Gastrocnemius medialis (tissue), 4 donors: ENCODE data around the gene MACROD2.

Experiments
- POLR2A ChIP-seq, 2 donors: fragments of 450-650 bp; IDR thresholded peaks; one replicate each; pipeline ENCODE4 v1.6.1; 2017; ENCODE audit warnings: antibody characterized with exemption in 2 of 2, mild to moderate bottlenecking in 2 of 2, moderate library complexity in 2 of 2
- TF ChIP-seq, protein P1 (sequence below), 5 experiments: fragments of 450-650 bp in 3 of 5; fragments of 200-600 bp in 2 of 5; sonication (generic) in 2 of 5; IDR thresholded peaks in 4 of 5; conservative IDR thresholded peaks in 1 of 5; 1 replicate in 4 of 5; 2 replicates in 1 of 5; pipeline ENCODE4 v1.5.1; 2016 to 2019; ENCODE audit warnings: antibody characterized with exemption in 5 of 5, mild to moderate bottlenecking in 3 of 5, moderate library complexity in 3 of 5

DNA sequence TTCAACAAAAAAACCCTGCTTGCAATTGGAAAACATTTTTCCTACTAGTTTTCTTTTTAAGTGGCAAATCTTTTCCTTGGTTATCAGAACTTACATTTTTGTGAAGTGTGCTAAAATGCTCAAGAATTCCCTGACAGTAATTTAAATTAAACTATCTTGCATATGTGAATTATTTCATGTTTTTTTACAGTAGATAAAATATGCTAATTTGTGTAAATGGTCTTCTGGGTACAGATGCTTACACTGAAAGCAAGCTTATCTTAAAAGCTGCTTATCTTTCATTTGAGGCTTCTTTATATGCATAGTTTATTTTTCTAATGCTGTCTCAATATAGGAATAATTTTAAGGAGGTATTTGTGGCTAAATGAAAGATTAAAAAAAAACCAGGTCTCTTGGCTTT lies 745.1 kb downstream of the MACROD2 start:
- TF ChIP-seq, protein P1, sequence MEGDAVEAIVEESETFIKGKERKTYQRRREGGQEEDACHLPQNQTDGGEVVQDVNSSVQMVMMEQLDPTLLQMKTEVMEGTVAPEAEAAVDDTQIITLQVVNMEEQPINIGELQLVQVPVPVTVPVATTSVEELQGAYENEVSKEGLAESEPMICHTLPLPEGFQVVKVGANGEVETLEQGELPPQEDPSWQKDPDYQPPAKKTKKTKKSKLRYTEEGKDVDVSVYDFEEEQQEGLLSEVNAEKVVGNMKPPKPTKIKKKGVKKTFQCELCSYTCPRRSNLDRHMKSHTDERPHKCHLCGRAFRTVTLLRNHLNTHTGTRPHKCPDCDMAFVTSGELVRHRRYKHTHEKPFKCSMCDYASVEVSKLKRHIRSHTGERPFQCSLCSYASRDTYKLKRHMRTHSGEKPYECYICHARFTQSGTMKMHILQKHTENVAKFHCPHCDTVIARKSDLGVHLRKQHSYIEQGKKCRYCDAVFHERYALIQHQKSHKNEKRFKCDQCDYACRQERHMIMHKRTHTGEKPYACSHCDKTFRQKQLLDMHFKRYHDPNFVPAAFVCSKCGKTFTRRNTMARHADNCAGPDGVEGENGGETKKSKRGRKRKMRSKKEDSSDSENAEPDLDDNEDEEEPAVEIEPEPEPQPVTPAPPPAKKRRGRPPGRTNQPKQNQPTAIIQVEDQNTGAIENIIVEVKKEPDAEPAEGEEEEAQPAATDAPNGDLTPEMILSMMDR (IDR thresholded peaks at IDR 0.05 in 4 of 5, conservative IDR thresholded peaks at IDR 0.05 in 1 of 5), result no peak
- TF ChIP-seq POLR2A (IDR thresholded peaks at IDR 0.05), result no peak
